HepG2 (cell line): ENCODE results near the gene CCNJL. TPM values are rescaled to one million over a fixed set of nuclear protein-coding genes. Genes with fewer than 3 reads are reported as not detected.

Experiments
- ATAC-seq: fragments of 200-7000 bp; cut with Tn5 transposase; 3 replicates; pipeline ENCODE4 v1.9.1; 2020; ENCODE audit warnings: mild to moderate bottlenecking, moderate library complexity
- BruUV-seq: library from RNA; stranded (reverse); fragments of 400-500 nt; replicated peaks from 2 replicates; lab custom pipeline; 2021; lab: Mats Ljungman, UMichigan
- CTCF ChIA-PET: fragments of 300-600 bp; formaldehyde crosslinking; extraction: SDS; loops from one replicate; lab custom pipeline; 2021; ENCODE audit warnings: low total read pairs, inconsistent platforms, low intra/inter-chr PET ratio; lab: Yijun Ruan, JAX
- POLR2A ChIA-PET: fragments of 350-600 bp; sonication (Branson Sonifier 250); formaldehyde crosslinking; loops from one replicate; lab custom pipeline; 2020; ENCODE audit warnings: antibody characterized with exemption, inconsistent platforms; lab: Yijun Ruan, JAX
- DNase-seq: peaks from one replicate; pipeline ENCODE4 v3.0.0-alpha.2; 2015; ENCODE audit warnings: low spot score
- FAIRE-seq: peaks from 3 replicates; lab custom pipeline; 2011; peaks lifted over from hg19 to GRCh38; lab: Jason Lieb, UNC
- H2AFZ ChIP-seq: one replicate; pipeline ENCODE4 v1.6.1; 2011; ENCODE audit warnings: low read length, inconsistent platforms
- H3K27ac ChIP-seq: fragments of 300-600 bp; 3 replicates; pipeline ENCODE4 v1.8.0; 2011; ENCODE audit warnings: mixed run types, mild to moderate bottlenecking, mixed read lengths, low read length, inconsistent platforms; ENCODE audit not compliant: insufficient read depth; ENCODE audit errors: extremely low read length
- H3K27me3 ChIP-seq, 2 experiments: fragments of 200-600 bp in 1 of 2; 2 replicates in 1 of 2; 3 replicates in 1 of 2; pipeline versions ENCODE4 v1.6.0 to v1.8.0; 2011; ENCODE audit warnings: low read length in 2 of 2, mild to moderate bottlenecking in 2 of 2, moderate library complexity in 2 of 2, inconsistent platforms in 1 of 2; ENCODE audit not compliant: insufficient read depth in 2 of 2, control insufficient read depth in 1 of 2
- H3K36me3 ChIP-seq, 2 experiments: fragments of 200-600 bp in 1 of 2; replicated peaks in 1 of 2; 2 replicates in 1 of 2; 3 replicates in 1 of 2; pipeline versions ENCODE4 v1.5.1 to v1.8.0; 2011; ENCODE audit warnings: low read length in 2 of 2, inconsistent platforms in 1 of 2; ENCODE audit not compliant: insufficient read depth in 2 of 2, control insufficient read depth in 1 of 2
- H3K4me1 ChIP-seq: 2 replicates; pipeline ENCODE4 v1.5.1; 2012; ENCODE audit warnings: low read length, inconsistent platforms; ENCODE audit not compliant: insufficient read depth
- H3K4me2 ChIP-seq: 2 replicates; pipeline ENCODE4 v1.6.0; 2011; ENCODE audit warnings: low read depth, low read length, inconsistent platforms
- H3K4me3 ChIP-seq, 3 experiments: fragments of 200-600 bp in 1 of 3; sonication (generic), shearing (Covaris generic) in 1 of 3; replicated peaks in 1 of 3; 2 replicates each; pipeline ENCODE4 v1.5.1; 2011 to 2016; ENCODE audit warnings: low read length in 3 of 3, inconsistent platforms in 2 of 3, low read depth in 2 of 3, mild to moderate bottlenecking in 2 of 3, control low read depth in 1 of 3, mixed read lengths in 1 of 3; ENCODE audit not compliant: insufficient read depth in 1 of 3
- H3K79me2 ChIP-seq: one replicate; pipeline ENCODE4 v1.6.1; 2011; ENCODE audit warnings: low read length, inconsistent platforms; ENCODE audit not compliant: insufficient read depth
- H3K9ac ChIP-seq: 2 replicates; pipeline ENCODE4 v1.6.0; 2011; ENCODE audit warnings: mild to moderate bottlenecking, low read depth, low read length, inconsistent platforms; ENCODE audit not compliant: insufficient read depth
- H3K9me3 ChIP-seq: 2 replicates; pipeline ENCODE4 v1.5.1; 2012; ENCODE audit warnings: mild to moderate bottlenecking, low read length
- H4K20me1 ChIP-seq: 2 replicates; pipeline ENCODE4 v1.6.0; 2011; ENCODE audit warnings: inconsistent platforms, mild to moderate bottlenecking, low read length, moderate library complexity; ENCODE audit not compliant: insufficient read depth
- CENPBD1 ChIP-seq: sonication (generic); formaldehyde crosslinking; IDR thresholded peaks from 2 replicates; pipeline ENCODE4 v1.8.0; 2022; ENCODE audit warnings: missing genetic modification reagents, low read depth, mild to moderate bottlenecking, borderline replicate concordance
- E2F1 ChIP-seq: sonication (generic); formaldehyde crosslinking; IDR thresholded peaks from 2 replicates; pipeline ENCODE4 v1.5.0; 2020; ENCODE audit warnings: missing genetic modification reagents
- GZF1 ChIP-seq: sonication (generic); formaldehyde crosslinking; IDR thresholded peaks from 2 replicates; pipeline ENCODE4 v1.5.1; 2020; ENCODE audit warnings: mild to moderate bottlenecking, missing genetic modification reagents
- KMT2B ChIP-seq: IDR thresholded peaks from 2 replicates; pipeline ENCODE4 v1.6.1; 2016; ENCODE audit warnings: missing genetic modification reagents, missing compliant biosample characterization
- MBNL3 ChIP-seq: fragments of 250-450 bp; sonication (Bioruptor Pico); conservative IDR thresholded peaks from 2 replicates; pipeline ENCODE4 v1.8.0; 2022; ENCODE audit warnings: mild to moderate bottlenecking, inconsistent platforms
- PAWR ChIP-seq: sonication (generic); formaldehyde crosslinking; IDR thresholded peaks from 2 replicates; pipeline ENCODE4 v1.4.0; 2020; ENCODE audit warnings: missing genetic modification reagents, mild to moderate bottlenecking, borderline replicate concordance
- REPIN1 ChIP-seq: sonication (generic); formaldehyde crosslinking; IDR thresholded peaks from 2 replicates; pipeline ENCODE4 v1.8.0; 2022; ENCODE audit warnings: missing genetic modification reagents, low read depth, mild to moderate bottlenecking, borderline replicate concordance
- XBP1 ChIP-seq: sonication (generic); formaldehyde crosslinking; IDR thresholded peaks from 2 replicates; pipeline ENCODE4 v1.5.0; 2020; ENCODE audit warnings: missing genetic modification reagents
- ZGPAT ChIP-seq: IDR thresholded peaks from 2 replicates; pipeline ENCODE4 v1.6.1; 2016; ENCODE audit warnings: mild to moderate bottlenecking
- ZNF350 ChIP-seq: sonication (generic); formaldehyde crosslinking; IDR thresholded peaks from 2 replicates; pipeline ENCODE4 v1.4.0; 2020; ENCODE audit warnings: mild to moderate bottlenecking, low read depth, missing genetic modification reagents, borderline replicate concordance
- ZNF382 ChIP-seq: sonication (generic); formaldehyde crosslinking; IDR thresholded peaks from 2 replicates; pipeline ENCODE4 v1.5.0; 2020; ENCODE audit warnings: missing genetic modification reagents, mild to moderate bottlenecking, borderline replicate concordance
- ZNF572 ChIP-seq: sonication (generic); formaldehyde crosslinking; IDR thresholded peaks from 2 replicates; pipeline ENCODE4 v1.5.1; 2020; ENCODE audit warnings: mild to moderate bottlenecking, missing genetic modification reagents
- ZNF747 ChIP-seq: sonication (generic); formaldehyde crosslinking; IDR thresholded peaks from 2 replicates; pipeline ENCODE4 v1.8.1; 2023; ENCODE audit warnings: missing genetic modification reagents, mild to moderate bottlenecking, borderline replicate concordance
- ZNF777 ChIP-seq: sonication (generic); formaldehyde crosslinking; IDR thresholded peaks from 2 replicates; pipeline ENCODE4 v1.4.0; 2020; ENCODE audit warnings: missing genetic modification reagents
- ZNF879 ChIP-seq: sonication (generic); formaldehyde crosslinking; IDR thresholded peaks from 2 replicates; pipeline ENCODE4 v1.8.1; 2023; ENCODE audit warnings: missing genetic modification reagents
- WGBS: methylation state at CpG from one replicate; pipeline ENCODE4 v1.1.6; 2017; ENCODE audit warnings: low lambda C conversion rate; 5-methylcytosine and 5-hydroxymethylcytosine counted together
- in situ Hi-C: cut with HindIII; loops from 2 replicates; pipeline ENCODE4 v1.10.0; 2017; ENCODE audit warnings: low pct_unique_long_range_greater_than_20kb; ENCODE audit not compliant: extremely low pct_ligation_motif_present
- intact Hi-C: fragments of 100-400 bp; cut with micrococcal nuclease; formaldehyde crosslinking; loops from one replicate; pipeline ENCODE4 v1.10.0; 2022; ENCODE audit not compliant: unreplicated experiment
- polyA plus RNA-seq, 8 experiments: library from polyadenylated mRNA; depleted of rRNA in 3 of 8; stranded (reverse) in 7 of 8; unstranded in 1 of 8; fragments of >200 nt; fragmentation: Illumina TruSeq in 4 of 8; extraction: Trizol in 4 of 8; gene quantifications; 2 replicates each; pipeline versions ENCODE4 v1.2.1 to v1.2.3, GENCODE V29; 2011 to 2016; ENCODE audit warnings: low read depth in 4 of 8, missing spikeins in 1 of 8, mixed read lengths in 1 of 8; ENCODE audit not compliant: insufficient read depth in 1 of 8
- total RNA-seq, 5 experiments: library from RNA; depleted of rRNA; stranded (reverse); fragments of >200 nt; fragmentation: Illumina TruSeq; extraction: Trizol; gene quantifications; 2 replicates each; pipeline ENCODE4 v1.2.3, GENCODE V29; 2016; ENCODE audit warnings: low read depth in 1 of 5
- TF ChIP-seq, protein P1 (sequence below): sonication (generic); formaldehyde crosslinking; IDR thresholded peaks from 2 replicates; pipeline ENCODE4 v1.4.0; 2020; ENCODE audit warnings: missing genetic modification reagents, mild to moderate bottlenecking, borderline replicate concordance
- TF ChIP-seq, protein P2 (sequence below): fragments of 450-650 bp; IDR thresholded peaks from 2 replicates; pipeline ENCODE4 v1.6.1; 2017; ENCODE audit warnings: mild to moderate bottlenecking

CCNJL gene
- total and polyA plus RNA-seq, 2 of the 13 experiments (the other 11 are each of a cell fraction or from before 2014, with no cell fraction given), result 1.6 to 4.4 TPM

- H3K4me2 ChIP-seq, result no peak overlapping the region
- no peak for TF ChIP-seq ZNF879
- TF ChIP-seq GZF1 (CRISPR knock-in tag), result no peak
- no peak for TF ChIP-seq PAWR
- no peak for TF ChIP-seq E2F1 (CRISPR knock-in tag)
- no peak for TF ChIP-seq ZNF350 (CRISPR knock-in tag)
- TF ChIP-seq, protein P1, sequence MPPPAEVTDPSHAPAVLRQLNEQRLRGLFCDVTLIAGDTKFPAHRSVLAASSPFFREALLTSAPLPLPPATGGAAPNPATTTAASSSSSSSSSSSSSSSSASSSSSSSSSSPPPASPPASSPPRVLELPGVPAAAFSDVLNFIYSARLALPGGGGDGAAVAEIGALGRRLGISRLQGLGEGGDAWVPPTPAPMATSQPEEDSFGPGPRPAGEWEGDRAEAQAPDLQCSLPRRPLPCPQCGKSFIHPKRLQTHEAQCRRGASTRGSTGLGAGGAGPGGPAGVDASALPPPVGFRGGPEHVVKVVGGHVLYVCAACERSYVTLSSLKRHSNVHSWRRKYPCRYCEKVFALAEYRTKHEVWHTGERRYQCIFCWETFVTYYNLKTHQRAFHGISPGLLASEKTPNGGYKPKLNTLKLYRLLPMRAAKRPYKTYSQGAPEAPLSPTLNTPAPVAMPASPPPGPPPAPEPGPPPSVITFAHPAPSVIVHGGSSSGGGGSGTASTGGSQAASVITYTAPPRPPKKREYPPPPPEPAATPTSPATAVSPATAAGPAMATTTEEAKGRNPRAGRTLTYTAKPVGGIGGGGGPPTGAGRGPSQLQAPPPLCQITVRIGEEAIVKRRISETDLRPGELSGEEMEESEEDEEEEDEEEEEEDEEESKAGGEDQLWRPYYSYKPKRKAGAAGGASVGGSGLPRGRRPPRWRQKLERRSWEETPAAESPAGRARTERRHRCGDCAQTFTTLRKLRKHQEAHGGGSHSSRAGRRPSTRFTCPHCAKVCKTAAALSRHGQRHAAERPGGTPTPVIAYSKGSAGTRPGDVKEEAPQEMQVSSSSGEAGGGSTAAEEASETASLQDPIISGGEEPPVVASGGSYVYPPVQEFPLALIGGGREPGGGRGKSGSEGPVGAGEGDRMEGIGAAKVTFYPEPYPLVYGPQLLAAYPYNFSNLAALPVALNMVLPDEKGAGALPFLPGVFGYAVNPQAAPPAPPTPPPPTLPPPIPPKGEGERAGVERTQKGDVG, result no peak
- no peak for TF ChIP-seq MBNL3 (CRISPR knock-in tag)
- no peak for TF ChIP-seq ZNF382
- no peak for TF ChIP-seq ZNF747 (CRISPR knock-in tag)
- TF ChIP-seq KMT2B (CRISPR knock-in tag), result no peak
- TF ChIP-seq CENPBD1 (CRISPR knock-in tag), result no peak
- no peak for TF ChIP-seq XBP1 (CRISPR knock-in tag)
- no peak for TF ChIP-seq REPIN1 (CRISPR knock-in tag)
- TF ChIP-seq ZNF777 (CRISPR knock-in tag), result no peak
- no peak for TF ChIP-seq ZNF572
- TF ChIP-seq ZGPAT (CRISPR knock-in tag), result no peak
- TF ChIP-seq, protein P2, sequence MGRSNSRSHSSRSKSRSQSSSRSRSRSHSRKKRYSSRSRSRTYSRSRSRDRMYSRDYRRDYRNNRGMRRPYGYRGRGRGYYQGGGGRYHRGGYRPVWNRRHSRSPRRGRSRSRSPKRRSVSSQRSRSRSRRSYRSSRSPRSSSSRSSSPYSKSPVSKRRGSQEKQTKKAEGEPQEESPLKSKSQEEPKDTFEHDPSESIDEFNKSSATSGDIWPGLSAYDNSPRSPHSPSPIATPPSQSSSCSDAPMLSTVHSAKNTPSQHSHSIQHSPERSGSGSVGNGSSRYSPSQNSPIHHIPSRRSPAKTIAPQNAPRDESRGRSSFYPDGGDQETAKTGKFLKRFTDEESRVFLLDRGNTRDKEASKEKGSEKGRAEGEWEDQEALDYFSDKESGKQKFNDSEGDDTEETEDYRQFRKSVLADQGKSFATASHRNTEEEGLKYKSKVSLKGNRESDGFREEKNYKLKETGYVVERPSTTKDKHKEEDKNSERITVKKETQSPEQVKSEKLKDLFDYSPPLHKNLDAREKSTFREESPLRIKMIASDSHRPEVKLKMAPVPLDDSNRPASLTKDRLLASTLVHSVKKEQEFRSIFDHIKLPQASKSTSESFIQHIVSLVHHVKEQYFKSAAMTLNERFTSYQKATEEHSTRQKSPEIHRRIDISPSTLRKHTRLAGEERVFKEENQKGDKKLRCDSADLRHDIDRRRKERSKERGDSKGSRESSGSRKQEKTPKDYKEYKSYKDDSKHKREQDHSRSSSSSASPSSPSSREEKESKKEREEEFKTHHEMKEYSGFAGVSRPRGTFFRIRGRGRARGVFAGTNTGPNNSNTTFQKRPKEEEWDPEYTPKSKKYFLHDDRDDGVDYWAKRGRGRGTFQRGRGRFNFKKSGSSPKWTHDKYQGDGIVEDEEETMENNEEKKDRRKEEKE, result no peak
- no peak overlapping the region for H3K27ac ChIP-seq
- no peaks in the 10 kb centered on the region for H4K20me1 ChIP-seq
- H3K4me3 ChIP-seq, result no peak overlapping the region
- in situ Hi-C loops (no loop called here), intact Hi-C loops (no loop called here)
- ATAC-seq, result no peak
- H3K36me3 ChIP-seq, result no peaks in the 10 kb centered on the region
- BruUV-seq, result no TSS peak
- H3K9me3 ChIP-seq, result no peaks in the 10 kb centered on the region
- WGBS, result 85% methylated on average over 3 of the region's 3 CpGs
- DNase-seq, result no peak
- POLR2A ChIA-PET, result no interaction called here
- no peak for FAIRE-seq
- H3K9ac ChIP-seq, result no peak overlapping the region
- H3K4me1 ChIP-seq, result no peaks in the 10 kb centered on the region; the same call in 1 of the 2 replicates
- no peak overlapping the region for H2AFZ ChIP-seq
- CTCF ChIA-PET, result no interaction called here
- H3K79me2 ChIP-seq, result no peaks in the 10 kb centered on the region
- H3K27me3 ChIP-seq, result no peaks in the 10 kb centered on the region
Measured at GRCh38 chr5:160272264-160272663, 40.1 kb downstream of the CCNJL start.
